Neural progenitor cell (in vitro differentiated cells): Measurements from ENCODE around the gene ATXN1.

ENCODE experiments used
- EZH2 ChIP-seq: fragments of 200-600 bp; sonication (generic); IDR thresholded peaks from 2 replicates; pipeline ENCODE4 v1.6.1; 2017; ENCODE audit warnings: antibody characterized with exemption, mild to moderate bottlenecking, moderate library complexity
- TF ChIP-seq, protein P1 (sequence below): fragments of 200-600 bp; sonication (generic); IDR thresholded peaks from 2 replicates; pipeline ENCODE4 v1.5.1; 2017; ENCODE audit warnings: antibody characterized with exemption, mild to moderate bottlenecking

DNA sequence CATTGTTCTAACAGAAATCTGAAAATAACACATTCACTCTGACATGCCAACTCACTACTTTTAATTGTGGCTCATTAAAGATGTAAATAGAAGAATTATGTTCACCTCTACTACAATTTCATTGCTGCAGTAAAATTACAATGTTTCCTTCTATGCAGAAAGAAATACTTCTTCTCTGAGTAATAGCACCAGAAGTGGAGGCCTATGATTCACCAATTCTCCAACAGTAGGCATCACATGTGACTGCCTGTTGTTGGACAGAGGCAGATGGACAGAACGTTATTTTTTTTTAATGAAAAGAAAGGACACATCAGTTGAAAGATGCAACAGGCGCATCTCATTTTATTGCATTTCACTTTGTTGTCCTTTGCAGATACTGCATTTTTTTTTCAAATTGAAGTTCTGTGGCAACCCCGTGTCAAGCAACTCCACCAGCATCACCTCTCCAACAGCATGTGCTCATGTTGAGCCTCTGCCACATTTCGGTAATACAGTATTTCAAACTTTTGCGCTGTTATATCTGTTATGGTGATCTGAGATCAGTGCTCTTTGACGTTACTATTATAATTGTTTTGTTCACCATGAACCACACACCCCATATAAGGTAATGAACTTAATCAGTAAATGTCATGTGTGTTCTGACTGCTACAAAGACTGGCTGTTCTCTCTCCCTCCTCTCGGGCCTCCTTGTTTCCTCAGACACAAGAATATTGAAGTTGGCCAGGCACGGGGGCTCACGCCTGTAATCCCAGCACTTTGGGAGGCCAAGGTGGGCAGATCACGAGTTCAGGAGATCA is 121.4 kb downstream of the ATXN1 start:
- TF ChIP-seq, protein P1, sequence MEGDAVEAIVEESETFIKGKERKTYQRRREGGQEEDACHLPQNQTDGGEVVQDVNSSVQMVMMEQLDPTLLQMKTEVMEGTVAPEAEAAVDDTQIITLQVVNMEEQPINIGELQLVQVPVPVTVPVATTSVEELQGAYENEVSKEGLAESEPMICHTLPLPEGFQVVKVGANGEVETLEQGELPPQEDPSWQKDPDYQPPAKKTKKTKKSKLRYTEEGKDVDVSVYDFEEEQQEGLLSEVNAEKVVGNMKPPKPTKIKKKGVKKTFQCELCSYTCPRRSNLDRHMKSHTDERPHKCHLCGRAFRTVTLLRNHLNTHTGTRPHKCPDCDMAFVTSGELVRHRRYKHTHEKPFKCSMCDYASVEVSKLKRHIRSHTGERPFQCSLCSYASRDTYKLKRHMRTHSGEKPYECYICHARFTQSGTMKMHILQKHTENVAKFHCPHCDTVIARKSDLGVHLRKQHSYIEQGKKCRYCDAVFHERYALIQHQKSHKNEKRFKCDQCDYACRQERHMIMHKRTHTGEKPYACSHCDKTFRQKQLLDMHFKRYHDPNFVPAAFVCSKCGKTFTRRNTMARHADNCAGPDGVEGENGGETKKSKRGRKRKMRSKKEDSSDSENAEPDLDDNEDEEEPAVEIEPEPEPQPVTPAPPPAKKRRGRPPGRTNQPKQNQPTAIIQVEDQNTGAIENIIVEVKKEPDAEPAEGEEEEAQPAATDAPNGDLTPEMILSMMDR = no peak
- no peak for TF ChIP-seq EZH2
